Mammary epithelial cell (primary cell): ENCODE measurements around the gene PTGDS.

Experiments
- EZH2 ChIP-seq: IDR thresholded peaks from 2 replicates; pipeline ENCODE4 v1.6.1; 2012; ENCODE audit warnings: low read length, inconsistent platforms, borderline replicate concordance
- TF ChIP-seq, protein P1 (sequence below), 2 donors: IDR thresholded peaks in 1 of 2; conservative IDR thresholded peaks in 1 of 2; 2 replicates each; pipeline ENCODE4 v1.5.1; 2011 to 2012; ENCODE audit warnings: inconsistent platforms in 2 of 2, low read length in 2 of 2, mild to moderate bottlenecking in 2 of 2, control low read depth in 1 of 2, low read depth in 1 of 2; ENCODE audit not compliant: insufficient read depth in 1 of 2; ENCODE audit errors: extremely low read depth in 1 of 2

- TF ChIP-seq, protein P1, sequence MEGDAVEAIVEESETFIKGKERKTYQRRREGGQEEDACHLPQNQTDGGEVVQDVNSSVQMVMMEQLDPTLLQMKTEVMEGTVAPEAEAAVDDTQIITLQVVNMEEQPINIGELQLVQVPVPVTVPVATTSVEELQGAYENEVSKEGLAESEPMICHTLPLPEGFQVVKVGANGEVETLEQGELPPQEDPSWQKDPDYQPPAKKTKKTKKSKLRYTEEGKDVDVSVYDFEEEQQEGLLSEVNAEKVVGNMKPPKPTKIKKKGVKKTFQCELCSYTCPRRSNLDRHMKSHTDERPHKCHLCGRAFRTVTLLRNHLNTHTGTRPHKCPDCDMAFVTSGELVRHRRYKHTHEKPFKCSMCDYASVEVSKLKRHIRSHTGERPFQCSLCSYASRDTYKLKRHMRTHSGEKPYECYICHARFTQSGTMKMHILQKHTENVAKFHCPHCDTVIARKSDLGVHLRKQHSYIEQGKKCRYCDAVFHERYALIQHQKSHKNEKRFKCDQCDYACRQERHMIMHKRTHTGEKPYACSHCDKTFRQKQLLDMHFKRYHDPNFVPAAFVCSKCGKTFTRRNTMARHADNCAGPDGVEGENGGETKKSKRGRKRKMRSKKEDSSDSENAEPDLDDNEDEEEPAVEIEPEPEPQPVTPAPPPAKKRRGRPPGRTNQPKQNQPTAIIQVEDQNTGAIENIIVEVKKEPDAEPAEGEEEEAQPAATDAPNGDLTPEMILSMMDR (conservative IDR thresholded peaks at IDR 0.05 in 1 of 2, IDR thresholded peaks at IDR 0.05 in 1 of 2; ENCODE audit: extremely low read depth in 1 of 2, insufficient read depth in 1 of 2, low read depth in 1 of 2, low read length in 2 of 2): no peak
- no peak for TF ChIP-seq EZH2
Observed at GRCh38 chr9:136981588-136982231, 4.4 kb downstream of the PTGDS start.
